B cell (primary cell): Measurements from ENCODE around the gene RNF11. TPM values are rescaled to one million over a fixed set of nuclear protein-coding genes. Genes with fewer than 3 reads are reported as not detected.

Source experiments
- ATAC-seq: fragments of 200-7000 bp; cut with Tn5 transposase; one replicate; pipeline ENCODE4 v1.10.0; 2021; ENCODE audit warnings: low read depth, mild to moderate bottlenecking, moderate number of reproducible peaks, moderate library complexity
- CTCF ChIA-PET: fragments of 350-600 bp; sonication (Branson Sonifier 250); formaldehyde crosslinking; loops from one replicate; lab custom pipeline; 2021; ENCODE audit warnings: antibody characterized with exemption, inconsistent platforms; lab: Charles Lee
- POLR2A ChIA-PET: fragments of 350-600 bp; sonication (Branson Sonifier 250); formaldehyde crosslinking; loops from one replicate; lab custom pipeline; 2021; ENCODE audit warnings: antibody characterized with exemption; lab: Charles Lee
- DNase-seq: peaks from one replicate; pipeline ENCODE4 v3.0.0; 2013
- H2AFZ ChIP-seq: 2 replicates; pipeline ENCODE4 v1.6.1; 2012; ENCODE audit warnings: mild to moderate bottlenecking, low read depth, low read length; ENCODE audit not compliant: insufficient read depth, poor library complexity, severe bottlenecking
- H3K27ac ChIP-seq, 2 donors: 1 replicate in 1 of 2; 2 replicates in 1 of 2; pipeline ENCODE4 v1.5.1; 2012 to 2013; ENCODE audit warnings: low read length in 2 of 2, mild to moderate bottlenecking in 2 of 2, moderate library complexity in 1 of 2
- H3K27me3 ChIP-seq, 4 experiments: fragments of 200-600 bp in 1 of 4; sonication (generic) in 1 of 4; replicated peaks in 1 of 4; 1 replicate in 2 of 4; 2 replicates in 2 of 4; pipeline versions ENCODE4 v1.6.1 to v1.7.0; 2013 to 2016; ENCODE audit warnings: low read length in 3 of 4, mild to moderate bottlenecking in 2 of 4, mixed read lengths in 1 of 4, moderate library complexity in 1 of 4; ENCODE audit not compliant: insufficient read depth in 4 of 4, control insufficient read depth in 3 of 4; ENCODE audit errors: control extremely low read depth in 1 of 4
- H3K36me3 ChIP-seq, 2 experiments: replicated peaks in 1 of 2; 1 replicate in 1 of 2; 2 replicates in 1 of 2; pipeline versions ENCODE4 v1.6.1 to v1.7.1; 2013; ENCODE audit warnings: low read length in 1 of 2; ENCODE audit not compliant: insufficient read depth in 2 of 2, control insufficient read depth in 1 of 2; ENCODE audit errors: control extremely low read depth in 1 of 2, extremely low read depth in 1 of 2
- H3K4me1 ChIP-seq, 2 donors: fragments of 200-600 bp in 1 of 2; sonication (generic) in 1 of 2; 1 replicate in 1 of 2; 2 replicates in 1 of 2; pipeline versions ENCODE4 v1.5.1 to v1.6.1; 2013 to 2017; ENCODE audit warnings: low read length in 2 of 2; ENCODE audit not compliant: control insufficient read depth in 2 of 2, insufficient read depth in 2 of 2
- H3K4me2 ChIP-seq: replicated peaks from 2 replicates; pipeline ENCODE3; 2012; ENCODE audit warnings: mild to moderate bottlenecking, low read depth, low read length; ENCODE audit not compliant: poor library complexity, severe bottlenecking
- H3K4me3 ChIP-seq, 5 experiments: fragments of 200-600 bp in 1 of 5; sonication (generic) in 1 of 5; 1 replicate in 3 of 5; 2 replicates in 2 of 5; pipeline versions ENCODE4 v1.5.1 to v1.7.0; 2011 to 2016; ENCODE audit warnings: low read length in 4 of 5, mild to moderate bottlenecking in 4 of 5, low read depth in 2 of 5, control low read depth in 1 of 5, moderate library complexity in 1 of 5; ENCODE audit not compliant: insufficient read depth in 1 of 5; ENCODE audit errors: control extremely low read depth in 1 of 5, extremely low read depth in 1 of 5
- H3K79me2 ChIP-seq: fragments of 200-600 bp; sonication (generic); one replicate; pipeline ENCODE4 v1.6.0; 2016; ENCODE audit warnings: low read length; ENCODE audit not compliant: control insufficient read depth, insufficient read depth
- H3K9ac ChIP-seq: fragments of 200-600 bp; sonication (generic); 2 replicates; pipeline ENCODE4 v1.6.1; 2017; ENCODE audit warnings: mild to moderate bottlenecking, low read length, moderate library complexity
- H3K9me3 ChIP-seq, 3 donors: one replicate each; pipeline versions ENCODE4 v1.6.1 to v1.7.1; 2013; ENCODE audit warnings: low read length in 2 of 3; ENCODE audit not compliant: control insufficient read depth in 2 of 3, insufficient read depth in 1 of 3; ENCODE audit errors: control extremely low read depth in 1 of 3
- H4K20me1 ChIP-seq: 2 replicates; pipeline ENCODE4 v1.6.0; 2012; ENCODE audit warnings: mild to moderate bottlenecking, low read length; ENCODE audit not compliant: insufficient read depth, control insufficient read depth, poor library complexity, severe bottlenecking
- H3K27ac Mint-ChIP-seq: one replicate; pipeline ENCODE4 v1.8.0; 2021; ENCODE audit warnings: mixed read lengths
- H3K27me3 Mint-ChIP-seq: one replicate; pipeline ENCODE4 v1.8.0; 2021; ENCODE audit warnings: mixed read lengths
- H3K4me1 Mint-ChIP-seq: one replicate; pipeline ENCODE4 v1.8.0; 2021; ENCODE audit warnings: mixed read lengths
- H3K4me3 Mint-ChIP-seq: one replicate; pipeline ENCODE4 v1.8.0; 2021; ENCODE audit warnings: mixed read lengths
- H3K9me3 Mint-ChIP-seq: one replicate; pipeline ENCODE4 v1.8.0; 2022; ENCODE audit warnings: mixed read lengths; ENCODE audit not compliant: insufficient read depth
- CTCF ChIP-seq: fragments of 200-600 bp; IDR thresholded peaks from one replicate; pipeline ENCODE4 v1.8.0; 2022; ENCODE audit warnings: antibody characterized with exemption, mild to moderate bottlenecking
- EZH2 ChIP-seq: IDR thresholded peaks from 2 replicates; pipeline ENCODE4 v1.6.1; 2012; ENCODE audit warnings: borderline replicate concordance, low read depth, mild to moderate bottlenecking, moderate library complexity, low read length; ENCODE audit not compliant: insufficient read depth, poor library complexity, severe bottlenecking
- WGBS: methylation state at CpG from one replicate; pipeline ENCODE4 v1.1.5; 2013; ENCODE audit warnings: missing lambda C conversion rate; ENCODE audit not compliant: insufficient coverage; 5-methylcytosine and 5-hydroxymethylcytosine counted together
- intact Hi-C: fragments of 100-400 bp; cut with micrococcal nuclease; formaldehyde crosslinking; loops from one replicate; pipeline ENCODE4 v1.10.0; 2022
- polyA plus RNA-seq: library from polyadenylated mRNA; depleted of rRNA; stranded (reverse); fragments of >200 nt; gene quantifications from 2 replicates; pipeline ENCODE4 v1.2.3, GENCODE V29; 2012
- total RNA-seq, 2 donors: library from RNA; stranded (reverse); fragments of 120-200 nt in 1 of 2; gene quantifications; 1 replicate in 1 of 2; 2 replicates in 1 of 2; pipeline versions ENCODE4 v1.2.3 to v1.2.4, GENCODE V29; 2013 to 2022

Gene RNF11
- total and polyA plus RNA-seq, 2 donors (not counting 1 experiment from before 2014, with no cell fraction given) = 10.0 to 20.6 TPM

GRCh38 chr1:51303315-51303714 lies 67.2 kb downstream of the RNF11 start:
- no peak overlapping the region for H3K9ac ChIP-seq
- Mint-ChIP-seq H3K27me3 (peaks cover under 1% of the 10 kb centered on the region), H3K4me1 (peaks cover 2% of the 10 kb centered on the region), H3K9me3 (no peaks in the 10 kb centered on the region), H3K27ac (no peak overlapping the region), H3K4me3 (no peak overlapping the region)
- no peaks in the 10 kb centered on the region for H3K27me3 ChIP-seq
- DNase-seq (no peak), ATAC-seq (no peak)
- ChIA-PET CTCF (interaction anchor here (1.0 kb wide), 1 partner anchor 8 kb away, joined by 3 read pairs; no protein-coding TSS in a partner anchor), POLR2A (no interaction called here)
- H3K27ac ChIP-seq = no peak overlapping the region
- H3K4me2 ChIP-seq = peak overlapping the region; percentile 52
- peaks cover 3 to 5% of the 10 kb centered on the region in 2 donors for H3K4me1 ChIP-seq
- no peaks in the 10 kb centered on the region for H3K79me2 ChIP-seq
- H2AFZ ChIP-seq = peak overlapping the region; percentile 72
- intact Hi-C loops = no loop called here
- peaks cover 0 to 8% (median 0%) of the 10 kb centered on the region in 3 donors for H3K9me3 ChIP-seq
- no peaks in the 10 kb centered on the region for H3K36me3 ChIP-seq
- H4K20me1 ChIP-seq = no peaks in the 10 kb centered on the region
- no peak overlapping the region for H3K4me3 ChIP-seq
- WGBS = 100% methylated on average over 4 of the region's 6 CpGs
- TF ChIP-seq CTCF (no peak), EZH2 (no peak)

DNA sequence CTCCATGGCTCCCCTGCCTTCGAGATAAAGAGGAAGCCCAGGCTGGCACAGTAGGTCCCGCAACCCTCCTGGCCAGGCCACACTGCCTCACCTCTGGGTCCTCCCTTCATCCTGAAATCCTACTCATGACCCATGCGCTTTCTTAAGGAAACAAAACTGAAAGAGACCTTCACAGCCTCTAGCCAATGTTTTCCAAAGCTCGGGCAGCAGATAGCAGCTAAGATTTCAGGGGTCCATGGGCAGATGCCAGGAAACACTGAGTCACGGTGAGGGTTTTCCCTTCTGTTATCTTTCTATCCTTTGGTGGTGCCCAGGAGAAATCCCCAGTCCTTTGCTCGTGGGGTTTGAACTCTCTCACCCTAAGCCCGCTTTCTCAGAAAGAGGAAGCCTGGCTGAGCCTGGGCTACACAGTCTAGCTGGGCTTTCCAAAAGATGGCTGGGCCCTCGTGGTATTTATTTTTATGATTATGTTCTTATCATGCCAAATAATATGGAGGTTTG lies 67.7 kb downstream of the RNF11 start:
- Mint-ChIP-seq H3K27ac (no peak overlapping the region), H3K27me3 (no peaks in the 10 kb centered on the region), H3K4me3 (peak overlapping the region; percentile 35), H3K9me3 (no peaks in the 10 kb centered on the region), H3K4me1 (peaks cover 2% of the 10 kb centered on the region)
- WGBS = 45% methylated on average over 5 of the region's 8 CpGs
- Histone ChIP-seq H4K20me1 (no peaks in the 10 kb centered on the region), H3K27ac (no peak overlapping the region), H3K4me2 (peak overlapping the region; percentile 52), H3K27me3 (no peaks in the 10 kb centered on the region), H3K36me3 (no peaks in the 10 kb centered on the region), H3K4me1 (peaks cover 3 to 5% of the 10 kb centered on the region in 2 donors), H2AFZ (peak overlapping the region; percentile 72), H3K9me3 (peaks cover 0 to 6% (median 0%) of the 10 kb centered on the region in 3 donors), H3K79me2 (no peaks in the 10 kb centered on the region), H3K9ac (no peak overlapping the region), H3K4me3 (no peak overlapping the region)
- POLR2A ChIA-PET = no interaction called here
- ATAC-seq (no peak), DNase-seq (no peak)
- CTCF ChIA-PET = interaction anchor here (1.0 kb wide), 1 partner anchor 9 kb away, joined by 3 read pairs; no protein-coding TSS in a partner anchor
- intact Hi-C loops = no loop called here
- TF ChIP-seq CTCF = no peak
- no peak for TF ChIP-seq EZH2
